ENCODE results near the gene RNF213. TPM values are rescaled to one million over a fixed set of nuclear protein-coding genes. Genes with fewer than 3 reads are reported as not detected.
"Not testable (repeated sequence)": the region's sequence is repeated elsewhere in the genome, so short reads cannot be mapped to it uniquely, and the experiment has no call there.

The RNF213 gene
- total and polyA plus RNA-seq, 4 donors = 18.2 to 104 (median 33.5) TPM

- no peak overlapping the region for H3K9ac ChIP-seq (ENCODE audit: low read depth in 1 of 2, low read length in 2 of 2)
- no peak for TF ChIP-seq JUND (IDR thresholded peaks at IDR 0.05)
- H3K36me3 ChIP-seq (ENCODE audit: control insufficient read depth in 4 of 4, insufficient read depth in 3 of 4, low read depth in 1 of 4, low read length in 3 of 4) = peaks cover 16 to 84% (median 58%) of the 10 kb centered on the region in 4 donors
- peaks cover 0 to 3% (median under 1%) of the 10 kb centered on the region in 4 donors for H3K9me3 ChIP-seq (ENCODE audit: control insufficient read depth in 4 of 4, low read length in 3 of 4)
- 94% methylated on average over 19 of the region's 19 CpGs for WGBS
- DNase-seq (ENCODE audit: low spot score) = no peak
- H3K4me3 ChIP-seq (ENCODE audit: low read depth in 1 of 3, low read length in 3 of 3) = no peak overlapping the region
- H3K27ac ChIP-seq (ENCODE audit: low read depth in 1 of 2, low read length in 2 of 2) = no peak overlapping the region
- H3K4me1 ChIP-seq (ENCODE audit: control insufficient read depth in 4 of 4, insufficient read depth in 4 of 4, low read length in 3 of 4) = no peaks in the 10 kb centered on the region
- H3K27me3 ChIP-seq (ENCODE audit: control insufficient read depth in 4 of 4, insufficient read depth in 4 of 4, low read length in 3 of 4) = no peaks in the 10 kb centered on the region
Measured at GRCh38 chr17:80297996-80298560, 37.4 kb downstream of the RNF213 start.

- H3K4me3 ChIP-seq (ENCODE audit: low read depth in 1 of 3, low read length in 3 of 3); H3K27me3 ChIP-seq (ENCODE audit: control insufficient read depth in 4 of 4, insufficient read depth in 4 of 4, low read length in 3 of 4); H3K9me3 ChIP-seq (ENCODE audit: control insufficient read depth in 4 of 4, low read length in 3 of 4); H3K27ac ChIP-seq (ENCODE audit: low read depth in 1 of 2, low read length in 2 of 2); H3K9ac ChIP-seq (ENCODE audit: low read depth in 1 of 2, low read length in 2 of 2); H3K4me1 ChIP-seq (ENCODE audit: control insufficient read depth in 4 of 4, insufficient read depth in 4 of 4, low read length in 3 of 4); DNase-seq (ENCODE audit: low spot score): not testable (repeated sequence)
- peaks cover 13 to 82% (median 58%) of the 10 kb centered on the region in 4 donors for H3K36me3 ChIP-seq (ENCODE audit: control insufficient read depth in 4 of 4, insufficient read depth in 3 of 4, low read depth in 1 of 4, low read length in 3 of 4)
- 98% methylated on average over 4 of the region's 4 CpGs for WGBS
Measured at GRCh38 chr17:80299350-80300100, 38.9 kb downstream of the RNF213 start.

- not testable (repeated sequence) for H3K9ac ChIP-seq (ENCODE audit: low read depth in 1 of 2, low read length in 2 of 2); H3K27ac ChIP-seq (ENCODE audit: low read depth in 1 of 2, low read length in 2 of 2); H3K9me3 ChIP-seq (ENCODE audit: control insufficient read depth in 4 of 4, low read length in 3 of 4); H3K4me1 ChIP-seq (ENCODE audit: control insufficient read depth in 4 of 4, insufficient read depth in 4 of 4, low read length in 3 of 4); DNase-seq (ENCODE audit: low spot score); H3K27me3 ChIP-seq (ENCODE audit: control insufficient read depth in 4 of 4, insufficient read depth in 4 of 4, low read length in 3 of 4); H3K4me3 ChIP-seq (ENCODE audit: low read depth in 1 of 3, low read length in 3 of 3)
- 96% methylated on average over 2 of the region's 2 CpGs for WGBS
- H3K36me3 ChIP-seq (ENCODE audit: control insufficient read depth in 4 of 4, insufficient read depth in 3 of 4, low read depth in 1 of 4, low read length in 3 of 4) = peaks cover 14 to 76% (median 52%) of the 10 kb centered on the region in 4 donors
Measured at GRCh38 chr17:80300756-80301155, 40.1 kb downstream of the RNF213 start.

GRCh38 chr17:80303824-80304223, 43.2 kb downstream of the RNF213 start:
- Histone ChIP-seq H3K27ac (ENCODE audit: low read depth in 1 of 2, low read length in 2 of 2) (no peak overlapping the region), H3K4me3 (ENCODE audit: low read depth in 1 of 3, low read length in 3 of 3) (no peak overlapping the region), H3K36me3 (ENCODE audit: control insufficient read depth in 4 of 4, insufficient read depth in 3 of 4, low read depth in 1 of 4, low read length in 3 of 4) (peaks cover 11 to 76% (median 54%) of the 10 kb centered on the region in 4 donors), H3K9ac (ENCODE audit: low read depth in 1 of 2, low read length in 2 of 2) (no peak overlapping the region), H3K9me3 (ENCODE audit: control insufficient read depth in 4 of 4, low read length in 3 of 4) (peaks cover 0 to 5% (median 2%) of the 10 kb centered on the region in 4 donors), H3K4me1 (ENCODE audit: control insufficient read depth in 4 of 4, insufficient read depth in 4 of 4, low read length in 3 of 4) (no peaks in the 10 kb centered on the region), H3K27me3 (ENCODE audit: control insufficient read depth in 4 of 4, insufficient read depth in 4 of 4, low read length in 3 of 4) (no peaks in the 10 kb centered on the region)
- WGBS = over 99% methylated on average over 3 of the region's 3 CpGs
- DNase-seq (ENCODE audit: low spot score) = no peak
- no peak for TF ChIP-seq CTCF (IDR thresholded peaks at IDR 0.05; ENCODE audit: low read depth, low read length, missing input control)
- no peak for TF ChIP-seq ATF3 (IDR thresholded peaks at IDR 0.05)
- no peak for TF ChIP-seq RAD21 (IDR thresholded peaks at IDR 0.05)
- TF ChIP-seq HNF4A (conservative IDR thresholded peaks at IDR 0.05) = no peak

Data from liver (tissue), 9 donors.